WTC11 (cell line): ENCODE data around the gene P2RX1. TPM values are rescaled to one million over a fixed set of nuclear protein-coding genes. Genes with fewer than 3 reads are reported as not detected.

ENCODE experiments used
- ATAC-seq: fragments of 200-7000 bp; cut with Tn5 transposase; 2 replicates; pipeline ENCODE4 v1.10.0; 2021; ENCODE audit warnings: mild to moderate bottlenecking, moderate library complexity
- CTCF ChIA-PET: fragments of 300-600 bp; sonication (Branson Sonifier 250); formaldehyde crosslinking; loops from one replicate; lab custom pipeline; 2021; ENCODE audit warnings: antibody characterized with exemption; lab: Charles Lee
- POLR2A ChIA-PET: fragments of 350-600 bp; sonication (Branson Sonifier 250); formaldehyde crosslinking; loops from one replicate; lab custom pipeline; 2021; ENCODE audit warnings: antibody characterized with exemption; lab: Charles Lee
- DNase-seq: peaks from one replicate; pipeline ENCODE4 v3.0.0; 2021; ENCODE audit warnings: low spot score
- H3K27ac Mint-ChIP-seq: 2 replicates; pipeline ENCODE4 v1.8.0; 2021; ENCODE audit warnings: mixed read lengths
- H3K27me3 Mint-ChIP-seq: 2 replicates; pipeline ENCODE4 v1.8.0; 2021; ENCODE audit warnings: low read depth, mild to moderate bottlenecking, moderate library complexity, mixed read lengths
- H3K36me3 Mint-ChIP-seq: 2 replicates; pipeline ENCODE4 v1.8.0; 2021; ENCODE audit warnings: mixed read lengths
- H3K4me1 Mint-ChIP-seq: 2 replicates; pipeline ENCODE4 v1.8.0; 2022; ENCODE audit warnings: mixed read lengths
- H3K4me3 Mint-ChIP-seq: 2 replicates; pipeline ENCODE4 v1.8.0; 2021; ENCODE audit warnings: mild to moderate bottlenecking, moderate library complexity, mixed read lengths
- H3K9me3 Mint-ChIP-seq: 2 replicates; pipeline ENCODE4 v1.8.0; 2021; ENCODE audit warnings: mixed read lengths
- CREB1 ChIP-seq: sonication (generic); formaldehyde crosslinking; IDR thresholded peaks from 2 replicates; pipeline ENCODE4 v1.8.0; 2023; ENCODE audit warnings: mild to moderate bottlenecking, missing genetic modification reagents
- CREM ChIP-seq: sonication (generic); formaldehyde crosslinking; IDR thresholded peaks from 2 replicates; pipeline ENCODE4 v1.8.1; 2022; ENCODE audit warnings: mild to moderate bottlenecking, missing genetic modification reagents, moderate library complexity
- EMX1 ChIP-seq: fragments of 250-450 bp; sonication (Bioruptor Pico); IDR thresholded peaks from 2 replicates; pipeline ENCODE4 v1.8.0; 2021; ENCODE audit warnings: mild to moderate bottlenecking
- ESRRA ChIP-seq: sonication (generic); formaldehyde crosslinking; IDR thresholded peaks from 2 replicates; pipeline ENCODE4 v1.8.1; 2022; ENCODE audit warnings: mild to moderate bottlenecking, missing genetic modification reagents, borderline replicate concordance
- GABPB1 ChIP-seq: sonication (generic); formaldehyde crosslinking; IDR thresholded peaks from 2 replicates; pipeline ENCODE4 v1.8.1; 2023; ENCODE audit warnings: mild to moderate bottlenecking, missing genetic modification reagents
- IRF2 ChIP-seq: sonication (generic); formaldehyde crosslinking; IDR thresholded peaks from 2 replicates; pipeline ENCODE4 v1.8.0; 2022; ENCODE audit warnings: low read depth, missing genetic modification reagents, borderline replicate concordance
- JUN ChIP-seq: sonication (generic); formaldehyde crosslinking; IDR thresholded peaks from 2 replicates; pipeline ENCODE4 v1.8.0; 2023; ENCODE audit warnings: mild to moderate bottlenecking, missing genetic modification reagents
- NFYB ChIP-seq: sonication (generic); formaldehyde crosslinking; conservative IDR thresholded peaks from 2 replicates; pipeline ENCODE4 v1.8.0; 2022; ENCODE audit warnings: low read depth, missing genetic modification reagents
- TEAD4 ChIP-seq: sonication (generic); formaldehyde crosslinking; IDR thresholded peaks from 2 replicates; pipeline ENCODE4 v1.8.0; 2022; ENCODE audit warnings: mild to moderate bottlenecking, missing genetic modification reagents
- ZNF219 ChIP-seq: sonication (generic); formaldehyde crosslinking; IDR thresholded peaks from 2 replicates; pipeline ENCODE4 v1.8.0; 2023; ENCODE audit warnings: missing genetic modification reagents, mild to moderate bottlenecking, borderline replicate concordance
- ZNF232 ChIP-seq: sonication (generic); formaldehyde crosslinking; IDR thresholded peaks from 2 replicates; pipeline ENCODE4 v1.8.0; 2022; ENCODE audit warnings: mild to moderate bottlenecking, missing genetic modification reagents
- ZNF416 ChIP-seq: fragments of 250-450 bp; sonication (Bioruptor Pico); IDR thresholded peaks from 2 replicates; pipeline ENCODE4 v1.9.0; 2021; ENCODE audit warnings: mild to moderate bottlenecking, inconsistent platforms
- total RNA-seq: library from RNA; stranded (reverse); gene quantifications from 3 replicates; pipeline ENCODE4 v1.2.3, GENCODE V29; 2021
- TF ChIP-seq, protein P1 (sequence below): sonication (generic); formaldehyde crosslinking; IDR thresholded peaks from 2 replicates; pipeline ENCODE4 v1.8.1; 2022; ENCODE audit warnings: low read depth, mild to moderate bottlenecking, moderate library complexity, missing genetic modification reagents, borderline replicate concordance
- TF ChIP-seq, protein P2 (sequence below): fragments of 250-450 bp; sonication (Bioruptor Pico); IDR thresholded peaks from 2 replicates; pipeline ENCODE4 v1.9.0; 2021; ENCODE audit warnings: mild to moderate bottlenecking
- TF ChIP-seq, protein P3 (sequence below): sonication (generic); formaldehyde crosslinking; IDR thresholded peaks from 2 replicates; pipeline ENCODE4 v1.8.0; 2022; ENCODE audit warnings: mild to moderate bottlenecking, missing genetic modification reagents
- TF ChIP-seq, protein P4 (sequence below): sonication (generic); formaldehyde crosslinking; IDR thresholded peaks from 2 replicates; pipeline ENCODE4 v1.8.0; 2023; ENCODE audit warnings: missing genetic modification reagents
- TF ChIP-seq, protein P5 (sequence below): sonication (generic); formaldehyde crosslinking; IDR thresholded peaks from 2 replicates; pipeline ENCODE4 v1.8.1; 2023; ENCODE audit warnings: mild to moderate bottlenecking, missing genetic modification reagents
- TF ChIP-seq, protein P6 (sequence below): sonication (generic); formaldehyde crosslinking; IDR thresholded peaks from 2 replicates; pipeline ENCODE4 v1.8.1; 2023; ENCODE audit warnings: mild to moderate bottlenecking, moderate library complexity, missing genetic modification reagents
- TF ChIP-seq, protein P7 (sequence below): sonication (generic); formaldehyde crosslinking; IDR thresholded peaks from 2 replicates; pipeline ENCODE4 v1.8.1; 2023; ENCODE audit warnings: mild to moderate bottlenecking, missing genetic modification reagents, borderline replicate concordance
- TF ChIP-seq, protein P8 (sequence below): fragments of 250-450 bp; sonication (Bioruptor Pico); IDR thresholded peaks from 2 replicates; pipeline ENCODE4 v1.9.0; 2021; ENCODE audit warnings: moderate library complexity, mild to moderate bottlenecking, inconsistent platforms, borderline replicate concordance

The P2RX1 gene
- total RNA-seq, 1 experiment from 2014 or later: 0.07 TPM

DNA sequence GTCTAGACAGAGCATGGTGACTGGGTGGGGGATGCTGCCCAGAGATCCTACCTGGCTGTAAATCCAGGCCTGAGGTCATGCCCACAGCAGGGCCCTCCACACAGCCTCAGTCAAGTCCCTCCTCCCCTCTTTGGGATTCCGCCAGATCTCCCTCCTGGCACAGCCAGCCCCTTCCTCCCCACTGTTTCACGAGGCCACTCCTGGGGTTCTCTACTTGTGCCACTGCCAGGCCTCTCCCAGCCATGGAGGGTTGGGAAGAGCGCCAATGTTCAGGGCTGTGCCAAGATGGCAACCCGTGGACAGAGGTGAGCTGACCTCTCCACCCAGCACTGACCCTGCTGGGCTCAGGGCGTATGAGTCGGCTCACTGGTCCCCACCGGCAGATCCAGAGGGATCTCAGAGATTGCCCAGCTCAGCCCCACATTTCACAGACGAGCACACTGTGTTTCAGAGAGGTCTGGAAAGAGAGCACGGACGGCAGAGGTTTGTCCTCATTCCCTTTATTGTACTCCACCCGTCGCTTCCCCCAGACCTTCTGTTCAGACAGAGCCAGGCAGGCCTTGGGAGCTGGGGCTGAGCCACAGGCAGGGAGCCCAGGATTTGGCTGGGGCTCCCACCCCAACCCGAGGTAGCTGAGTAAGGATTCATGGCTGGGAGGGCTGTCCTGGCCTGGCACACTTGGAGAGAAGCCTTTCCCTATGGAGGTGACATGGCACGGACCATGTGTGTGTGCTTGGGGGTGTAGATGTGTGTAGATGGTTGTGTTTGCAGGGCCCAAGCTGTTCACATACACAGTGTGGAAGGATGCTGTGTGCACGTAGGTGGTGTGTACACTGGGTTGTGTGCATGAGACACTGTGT, 19.9 kb downstream of the P2RX1 start:
- H3K4me3 Mint-ChIP-seq: no peak overlapping the region
- H3K27ac Mint-ChIP-seq: no peak overlapping the region
- no peak for DNase-seq
- H3K4me1 Mint-ChIP-seq: peaks cover 13% of the 10 kb centered on the region
- CTCF ChIA-PET: interaction anchor here (1.1 to 1.6 kb wide), 2 partner anchors 18 to 50 kb away, joined by 3 to 4 read pairs; partner anchors contain the start of gene NCBP3
- TF ChIP-seq CREM: no peak
- TF ChIP-seq, protein P1, sequence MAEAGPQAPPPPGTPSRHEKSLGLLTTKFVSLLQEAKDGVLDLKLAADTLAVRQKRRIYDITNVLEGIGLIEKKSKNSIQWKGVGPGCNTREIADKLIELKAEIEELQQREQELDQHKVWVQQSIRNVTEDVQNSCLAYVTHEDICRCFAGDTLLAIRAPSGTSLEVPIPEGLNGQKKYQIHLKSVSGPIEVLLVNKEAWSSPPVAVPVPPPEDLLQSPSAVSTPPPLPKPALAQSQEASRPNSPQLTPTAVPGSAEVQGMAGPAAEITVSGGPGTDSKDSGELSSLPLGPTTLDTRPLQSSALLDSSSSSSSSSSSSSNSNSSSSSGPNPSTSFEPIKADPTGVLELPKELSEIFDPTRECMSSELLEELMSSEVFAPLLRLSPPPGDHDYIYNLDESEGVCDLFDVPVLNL (CRISPR knock-in tag): no peak
- TF ChIP-seq, protein P2, sequence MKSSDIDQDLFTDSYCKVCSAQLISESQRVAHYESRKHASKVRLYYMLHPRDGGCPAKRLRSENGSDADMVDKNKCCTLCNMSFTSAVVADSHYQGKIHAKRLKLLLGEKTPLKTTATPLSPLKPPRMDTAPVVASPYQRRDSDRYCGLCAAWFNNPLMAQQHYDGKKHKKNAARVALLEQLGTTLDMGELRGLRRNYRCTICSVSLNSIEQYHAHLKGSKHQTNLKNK (CRISPR knock-in tag): no peak
- TF ChIP-seq, protein P3, sequence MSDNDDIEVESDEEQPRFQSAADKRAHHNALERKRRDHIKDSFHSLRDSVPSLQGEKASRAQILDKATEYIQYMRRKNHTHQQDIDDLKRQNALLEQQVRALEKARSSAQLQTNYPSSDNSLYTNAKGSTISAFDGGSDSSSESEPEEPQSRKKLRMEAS (CRISPR knock-in tag): no peak
- TF ChIP-seq, protein P4, sequence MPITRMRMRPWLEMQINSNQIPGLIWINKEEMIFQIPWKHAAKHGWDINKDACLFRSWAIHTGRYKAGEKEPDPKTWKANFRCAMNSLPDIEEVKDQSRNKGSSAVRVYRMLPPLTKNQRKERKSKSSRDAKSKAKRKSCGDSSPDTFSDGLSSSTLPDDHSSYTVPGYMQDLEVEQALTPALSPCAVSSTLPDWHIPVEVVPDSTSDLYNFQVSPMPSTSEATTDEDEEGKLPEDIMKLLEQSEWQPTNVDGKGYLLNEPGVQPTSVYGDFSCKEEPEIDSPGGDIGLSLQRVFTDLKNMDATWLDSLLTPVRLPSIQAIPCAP (CRISPR knock-in tag): no peak
- TF ChIP-seq IRF2 (CRISPR knock-in tag): no peak
- TF ChIP-seq CREB1 (CRISPR knock-in tag): no peak
- TF ChIP-seq, protein P5, sequence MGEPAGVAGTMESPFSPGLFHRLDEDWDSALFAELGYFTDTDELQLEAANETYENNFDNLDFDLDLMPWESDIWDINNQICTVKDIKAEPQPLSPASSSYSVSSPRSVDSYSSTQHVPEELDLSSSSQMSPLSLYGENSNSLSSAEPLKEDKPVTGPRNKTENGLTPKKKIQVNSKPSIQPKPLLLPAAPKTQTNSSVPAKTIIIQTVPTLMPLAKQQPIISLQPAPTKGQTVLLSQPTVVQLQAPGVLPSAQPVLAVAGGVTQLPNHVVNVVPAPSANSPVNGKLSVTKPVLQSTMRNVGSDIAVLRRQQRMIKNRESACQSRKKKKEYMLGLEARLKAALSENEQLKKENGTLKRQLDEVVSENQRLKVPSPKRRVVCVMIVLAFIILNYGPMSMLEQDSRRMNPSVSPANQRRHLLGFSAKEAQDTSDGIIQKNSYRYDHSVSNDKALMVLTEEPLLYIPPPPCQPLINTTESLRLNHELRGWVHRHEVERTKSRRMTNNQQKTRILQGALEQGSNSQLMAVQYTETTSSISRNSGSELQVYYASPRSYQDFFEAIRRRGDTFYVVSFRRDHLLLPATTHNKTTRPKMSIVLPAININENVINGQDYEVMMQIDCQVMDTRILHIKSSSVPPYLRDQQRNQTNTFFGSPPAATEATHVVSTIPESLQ: no peak
- no peak for TF ChIP-seq GABPB1 (CRISPR knock-in tag)
- TF ChIP-seq, all 79 proteins: peak for 0
- H3K27me3 Mint-ChIP-seq: peaks cover 6% of the 10 kb centered on the region; the same call in 1 of the 2 replicates
- ATAC-seq: no peak
- no peaks in the 10 kb centered on the region for H3K36me3 Mint-ChIP-seq
- POLR2A ChIA-PET: no interaction called here
- H3K9me3 Mint-ChIP-seq: no peaks in the 10 kb centered on the region

DNA sequence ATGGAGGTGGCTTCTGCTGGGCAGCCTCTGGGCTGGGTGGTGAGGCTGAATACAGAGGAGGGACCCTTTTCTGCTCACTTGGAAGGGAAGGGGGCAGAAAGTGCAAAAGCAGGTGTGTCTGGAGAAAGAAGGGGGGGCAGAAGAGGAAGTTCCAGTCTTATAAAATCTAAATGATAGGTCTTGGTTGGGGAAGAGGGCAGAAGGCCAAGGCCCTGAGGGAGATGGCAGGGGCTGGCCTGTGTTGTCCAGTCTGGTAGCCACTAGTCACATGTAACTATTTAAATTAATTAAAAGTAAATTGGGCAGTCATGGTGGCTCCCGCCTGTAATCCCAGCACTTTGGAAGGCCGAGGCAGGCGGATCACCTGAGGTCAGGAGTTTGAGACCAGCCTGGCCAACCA, 20.9 kb downstream of the P2RX1 start:
- H3K9me3 Mint-ChIP-seq: no peaks in the 10 kb centered on the region
- ATAC-seq (no peak), DNase-seq (no peak)
- no peaks in the 10 kb centered on the region for H3K36me3 Mint-ChIP-seq
- peaks cover 23% of the 10 kb centered on the region for H3K4me1 Mint-ChIP-seq
- peaks cover 7% of the 10 kb centered on the region; the same call in 1 of the 2 replicates for H3K27me3 Mint-ChIP-seq
- ChIA-PET POLR2A (no interaction called here), CTCF (interaction anchor here (0.7 to 1.1 kb wide), 2 partner anchors 19 to 158 kb away, joined by 3 read pairs; no protein-coding TSS in a partner anchor)
- no peak overlapping the region for H3K4me3 Mint-ChIP-seq
- no peak overlapping the region for H3K27ac Mint-ChIP-seq
- TF ChIP-seq ZNF219 (no peak), TEAD4 (CRISPR knock-in tag) (no peak), ZNF232 (CRISPR knock-in tag) (no peak), ESRRA (CRISPR knock-in tag) (no peak), ZNF416 (no peak), NFYB (CRISPR knock-in tag) (no peak), JUN (CRISPR knock-in tag) (no peak), EMX1 (CRISPR knock-in tag) (no peak)
- TF ChIP-seq, protein P6, sequence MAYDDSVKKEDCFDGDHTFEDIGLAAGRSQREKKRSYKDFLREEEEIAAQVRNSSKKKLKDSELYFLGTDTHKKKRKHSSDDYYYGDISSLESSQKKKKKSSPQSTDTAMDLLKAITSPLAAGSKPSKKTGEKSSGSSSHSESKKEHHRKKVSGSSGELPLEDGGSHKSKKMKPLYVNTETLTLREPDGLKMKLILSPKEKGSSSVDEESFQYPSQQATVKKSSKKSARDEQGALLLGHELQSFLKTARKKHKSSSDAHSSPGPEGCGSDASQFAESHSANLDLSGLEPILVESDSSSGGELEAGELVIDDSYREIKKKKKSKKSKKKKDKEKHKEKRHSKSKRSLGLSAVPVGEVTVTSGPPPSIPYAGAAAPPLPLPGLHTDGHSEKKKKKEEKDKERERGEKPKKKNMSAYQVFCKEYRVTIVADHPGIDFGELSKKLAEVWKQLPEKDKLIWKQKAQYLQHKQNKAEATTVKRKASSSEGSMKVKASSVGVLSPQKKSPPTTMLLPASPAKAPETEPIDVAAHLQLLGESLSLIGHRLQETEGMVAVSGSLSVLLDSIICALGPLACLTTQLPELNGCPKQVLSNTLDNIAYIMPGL: no peak
- TF ChIP-seq, protein P2 (CRISPR knock-in tag): no peak
- TF ChIP-seq, protein P7, sequence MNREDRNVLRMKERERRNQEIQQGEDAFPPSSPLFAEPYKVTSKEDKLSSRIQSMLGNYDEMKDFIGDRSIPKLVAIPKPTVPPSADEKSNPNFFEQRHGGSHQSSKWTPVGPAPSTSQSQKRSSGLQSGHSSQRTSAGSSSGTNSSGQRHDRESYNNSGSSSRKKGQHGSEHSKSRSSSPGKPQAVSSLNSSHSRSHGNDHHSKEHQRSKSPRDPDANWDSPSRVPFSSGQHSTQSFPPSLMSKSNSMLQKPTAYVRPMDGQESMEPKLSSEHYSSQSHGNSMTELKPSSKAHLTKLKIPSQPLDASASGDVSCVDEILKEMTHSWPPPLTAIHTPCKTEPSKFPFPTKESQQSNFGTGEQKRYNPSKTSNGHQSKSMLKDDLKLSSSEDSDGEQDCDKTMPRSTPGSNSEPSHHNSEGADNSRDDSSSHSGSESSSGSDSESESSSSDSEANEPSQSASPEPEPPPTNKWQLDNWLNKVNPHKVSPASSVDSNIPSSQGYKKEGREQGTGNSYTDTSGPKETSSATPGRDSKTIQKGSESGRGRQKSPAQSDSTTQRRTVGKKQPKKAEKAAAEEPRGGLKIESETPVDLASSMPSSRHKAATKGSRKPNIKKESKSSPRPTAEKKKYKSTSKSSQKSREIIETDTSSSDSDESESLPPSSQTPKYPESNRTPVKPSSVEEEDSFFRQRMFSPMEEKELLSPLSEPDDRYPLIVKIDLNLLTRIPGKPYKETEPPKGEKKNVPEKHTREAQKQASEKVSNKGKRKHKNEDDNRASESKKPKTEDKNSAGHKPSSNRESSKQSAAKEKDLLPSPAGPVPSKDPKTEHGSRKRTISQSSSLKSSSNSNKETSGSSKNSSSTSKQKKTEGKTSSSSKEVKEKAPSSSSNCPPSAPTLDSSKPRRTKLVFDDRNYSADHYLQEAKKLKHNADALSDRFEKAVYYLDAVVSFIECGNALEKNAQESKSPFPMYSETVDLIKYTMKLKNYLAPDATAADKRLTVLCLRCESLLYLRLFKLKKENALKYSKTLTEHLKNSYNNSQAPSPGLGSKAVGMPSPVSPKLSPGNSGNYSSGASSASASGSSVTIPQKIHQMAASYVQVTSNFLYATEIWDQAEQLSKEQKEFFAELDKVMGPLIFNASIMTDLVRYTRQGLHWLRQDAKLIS (CRISPR knock-in tag): no peak
- TF ChIP-seq, protein P8, sequence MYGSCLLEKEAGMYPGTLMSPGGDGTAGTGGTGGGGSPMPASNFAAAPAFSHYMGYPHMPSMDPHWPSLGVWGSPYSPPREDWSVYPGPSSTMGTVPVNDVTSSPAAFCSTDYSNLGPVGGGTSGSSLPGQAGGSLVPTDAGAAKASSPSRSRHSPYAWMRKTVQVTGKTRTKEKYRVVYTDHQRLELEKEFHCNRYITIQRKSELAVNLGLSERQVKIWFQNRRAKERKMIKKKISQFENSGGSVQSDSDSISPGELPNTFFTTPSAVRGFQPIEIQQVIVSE (CRISPR knock-in tag): no peak
- TF ChIP-seq, protein P1 (CRISPR knock-in tag): no peak
